Measurements from ENCODE around the gene FHOD1.

Gene FHOD1

GRCh38 chr16:67249178-67250044 lies 2.1 kb upstream of the FHOD1 start:
- DNase-seq (ENCODE audit: low read depth), result no peak

DNA sequence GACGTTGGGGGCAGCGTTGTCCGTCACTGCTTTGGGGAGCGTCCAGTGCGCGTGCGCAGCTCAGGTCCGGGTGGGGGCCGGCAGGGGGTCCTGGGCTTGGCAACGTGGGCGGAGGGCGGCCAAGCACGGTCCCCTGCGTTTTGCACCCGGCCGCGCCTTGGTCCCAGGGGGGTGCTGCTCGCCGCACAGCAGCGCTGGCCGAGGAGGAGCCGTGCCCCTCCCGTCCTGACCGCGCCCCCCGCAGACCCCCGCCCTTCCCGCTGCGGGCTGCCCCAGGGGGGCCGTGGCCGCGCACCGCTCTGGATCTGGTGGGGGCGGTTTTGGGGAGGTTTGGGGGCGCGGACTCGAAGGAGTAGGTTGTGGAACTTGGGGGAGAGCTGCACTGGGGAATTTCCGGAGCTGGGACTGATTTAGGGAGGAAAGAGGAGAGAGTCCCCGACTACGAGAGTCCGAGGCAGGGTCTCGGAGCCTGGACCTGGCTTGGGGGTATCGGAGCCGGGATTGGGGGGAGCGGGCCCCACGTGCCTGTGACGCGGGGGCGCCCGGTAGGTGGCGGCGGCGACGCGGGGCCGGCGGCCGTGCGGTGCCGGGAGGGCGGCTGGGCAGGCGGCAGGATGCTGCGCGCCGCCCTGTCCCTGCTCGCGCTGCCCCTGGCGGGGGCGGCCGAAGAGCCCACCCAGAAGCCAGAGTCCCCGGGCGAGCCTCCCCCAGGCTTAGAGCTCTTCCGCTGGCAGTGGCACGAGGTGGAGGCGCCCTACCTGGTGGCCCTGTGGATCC lies 1.3 kb upstream of the FHOD1 start, which contains the start of gene SLC9A5:
Gene SLC9A5 (plus strand): TSS at position 579 of the 777 bp plus-strand sequence. CDS start 36 bp downstream, at position 615.
- DNase-seq (ENCODE audit: low read depth), result no peak

DNA sequence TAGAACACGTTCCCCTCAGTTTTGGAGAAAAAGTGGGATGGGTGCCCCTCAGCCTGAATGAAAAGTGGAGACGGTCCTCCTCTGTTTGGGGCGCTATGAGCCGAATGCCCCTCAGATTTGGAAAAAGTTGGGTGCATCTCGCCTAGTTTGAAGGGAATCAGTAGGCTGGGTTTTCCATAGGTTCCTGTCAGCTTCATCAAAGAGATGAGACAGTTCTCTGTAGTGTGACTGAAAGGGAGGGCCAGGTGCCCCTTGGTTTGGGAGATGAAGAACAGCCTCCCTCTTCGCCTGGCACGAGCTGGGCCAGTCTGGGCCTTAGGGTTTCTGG lies 756 bp upstream of the FHOD1 start:
- DNase-seq (ENCODE audit: low read depth), result no peak

- DNase-seq (ENCODE audit: low read depth), result no peak
Measured at GRCh38 chr16:67246756-67247191, 507 bp downstream of the FHOD1 start.

DNA sequence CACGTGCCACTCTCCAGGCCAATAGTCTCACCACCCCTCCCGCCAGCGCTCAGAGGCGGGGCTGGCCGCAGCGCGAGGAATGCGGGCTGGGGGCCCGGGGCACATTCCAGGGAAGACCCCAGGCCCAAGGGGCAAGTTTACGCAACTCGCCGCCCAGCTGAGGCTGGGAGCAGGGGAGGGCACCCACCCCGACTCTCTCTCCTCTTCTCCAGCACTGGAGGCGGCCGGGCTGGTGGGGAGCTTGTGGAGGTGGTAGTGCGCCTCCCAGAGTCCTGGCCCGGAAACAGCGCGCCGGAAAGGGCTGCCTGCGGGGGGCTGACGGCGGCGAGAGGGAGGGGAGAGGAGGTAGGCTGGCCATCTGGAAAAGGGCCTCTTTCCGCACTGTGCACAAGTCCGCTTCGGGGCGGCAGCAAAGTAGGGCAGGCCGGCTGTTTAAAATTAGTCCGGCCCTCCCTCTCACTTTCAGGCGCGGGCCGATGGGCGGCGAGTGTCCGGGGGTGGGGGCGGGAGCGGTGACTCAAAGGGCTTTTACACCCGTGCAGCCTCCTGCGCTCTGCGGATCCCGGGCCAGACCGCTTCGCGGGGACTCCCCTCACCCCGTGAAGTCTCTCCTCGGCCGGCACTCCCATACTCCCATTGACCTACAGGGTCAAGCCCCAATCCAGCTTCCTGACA lies 1.1 kb downstream of the FHOD1 start:
- peak; percentile 65 for DNase-seq (ENCODE audit: low read depth)

DNA sequence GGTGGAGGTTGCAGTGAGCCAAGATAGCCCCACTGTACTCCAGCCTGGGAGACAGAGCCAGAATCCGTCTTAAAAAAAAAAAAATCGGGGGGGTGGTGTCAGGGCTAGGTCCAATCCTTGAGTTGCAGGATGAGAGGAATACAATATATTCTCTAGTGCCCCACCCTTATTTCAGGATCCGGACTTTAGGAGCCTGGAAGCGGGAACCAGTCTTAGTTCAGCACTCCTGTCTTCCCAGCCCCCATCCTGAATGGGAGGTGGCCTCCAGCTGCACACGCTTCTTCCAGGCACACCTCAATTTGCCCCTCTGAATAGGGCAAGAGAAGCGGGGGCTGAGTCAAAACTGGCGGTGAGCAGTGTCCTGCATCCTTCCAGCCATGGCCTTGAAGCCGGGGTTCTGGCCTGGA lies 1.6 kb downstream of the FHOD1 start:
- DNase-seq (ENCODE audit: low read depth), result no peak

DNA sequence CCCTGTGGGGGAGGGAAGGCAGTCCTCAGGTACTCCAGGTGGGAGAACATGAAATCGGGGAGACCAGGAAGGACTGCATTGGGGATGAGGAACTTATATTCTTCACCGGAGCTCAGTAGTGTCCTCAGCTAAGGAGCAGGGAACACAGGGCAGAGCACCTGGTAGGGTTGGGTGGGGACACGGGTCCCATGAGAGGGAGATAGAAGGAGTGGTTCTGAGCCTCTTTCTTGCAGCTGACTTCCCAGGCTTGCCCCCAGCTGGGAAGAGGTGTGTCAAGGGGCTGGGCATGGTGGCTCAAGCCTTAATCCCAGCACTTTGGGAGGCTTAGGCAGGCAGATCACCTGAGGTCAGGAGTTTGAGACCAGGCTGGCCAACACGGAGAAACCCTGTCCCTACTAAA lies 2.1 kb downstream of the FHOD1 start:
- no peak for DNase-seq (ENCODE audit: low read depth)

DNA sequence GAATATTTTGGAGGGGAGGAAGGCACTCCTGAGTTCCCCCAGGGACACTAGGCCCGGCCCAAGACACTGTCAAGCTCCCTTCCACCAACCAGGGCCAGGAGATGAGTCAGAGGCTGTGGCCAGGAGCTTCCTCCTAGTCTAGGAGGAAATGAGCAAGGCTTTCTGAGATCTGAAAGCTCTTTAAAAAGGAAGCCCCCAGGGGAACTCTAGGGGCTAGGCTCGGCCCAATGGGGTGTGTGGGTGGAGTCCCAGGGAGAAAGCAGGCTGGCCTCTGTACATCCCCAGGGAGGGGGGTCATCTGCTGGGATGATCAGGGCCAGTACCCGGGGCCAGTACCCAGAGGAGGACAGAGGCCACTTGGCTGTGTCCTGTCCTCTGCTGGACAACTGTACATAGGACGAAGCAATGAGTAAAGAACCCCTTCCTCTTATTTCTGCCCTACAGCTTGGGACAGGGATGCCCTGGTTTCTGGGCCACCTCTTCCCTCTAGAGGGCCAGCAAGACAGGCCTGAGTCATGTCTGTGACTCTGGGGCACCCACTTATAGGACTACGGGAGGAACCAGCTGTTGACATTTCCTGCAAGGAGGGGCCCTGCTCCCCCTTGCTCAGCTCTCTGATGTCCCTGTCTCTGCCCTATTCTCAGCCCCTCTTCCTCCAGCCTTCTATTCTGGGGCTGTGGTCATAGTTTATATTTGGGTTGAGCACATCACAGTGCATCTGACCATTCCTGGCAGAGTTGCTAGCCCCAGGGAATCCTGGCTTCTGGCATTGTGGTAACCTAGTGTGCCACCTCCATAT lies 2.7 kb downstream of the FHOD1 start:
- peak; percentile 70 for DNase-seq (ENCODE audit: low read depth)

DNA sequence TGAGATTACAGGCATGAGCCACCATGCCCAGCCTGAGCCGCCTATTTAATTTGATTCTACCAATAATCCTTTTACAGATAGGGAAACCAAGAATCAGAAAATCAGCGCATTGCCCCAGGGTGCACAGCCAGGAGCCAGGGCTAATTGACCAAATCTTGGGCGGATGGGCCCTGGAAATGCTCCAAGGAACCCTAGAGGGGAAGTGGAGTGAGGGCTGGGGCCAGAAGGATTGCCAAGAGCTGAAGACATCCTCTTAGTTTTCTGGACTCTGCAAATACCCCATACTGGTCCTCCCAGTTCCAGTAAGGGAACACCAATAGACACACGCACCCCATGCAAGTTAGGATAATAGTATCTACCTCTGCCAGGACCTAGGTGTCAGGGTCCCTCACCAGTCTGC lies 3.8 kb downstream of the FHOD1 start:
- DNase-seq (ENCODE audit: low read depth), result no peak

GRCh38 chr16:67242138-67242730 lies 5.0 kb downstream of the FHOD1 start:
- no peak for DNase-seq (ENCODE audit: low read depth)

DNA sequence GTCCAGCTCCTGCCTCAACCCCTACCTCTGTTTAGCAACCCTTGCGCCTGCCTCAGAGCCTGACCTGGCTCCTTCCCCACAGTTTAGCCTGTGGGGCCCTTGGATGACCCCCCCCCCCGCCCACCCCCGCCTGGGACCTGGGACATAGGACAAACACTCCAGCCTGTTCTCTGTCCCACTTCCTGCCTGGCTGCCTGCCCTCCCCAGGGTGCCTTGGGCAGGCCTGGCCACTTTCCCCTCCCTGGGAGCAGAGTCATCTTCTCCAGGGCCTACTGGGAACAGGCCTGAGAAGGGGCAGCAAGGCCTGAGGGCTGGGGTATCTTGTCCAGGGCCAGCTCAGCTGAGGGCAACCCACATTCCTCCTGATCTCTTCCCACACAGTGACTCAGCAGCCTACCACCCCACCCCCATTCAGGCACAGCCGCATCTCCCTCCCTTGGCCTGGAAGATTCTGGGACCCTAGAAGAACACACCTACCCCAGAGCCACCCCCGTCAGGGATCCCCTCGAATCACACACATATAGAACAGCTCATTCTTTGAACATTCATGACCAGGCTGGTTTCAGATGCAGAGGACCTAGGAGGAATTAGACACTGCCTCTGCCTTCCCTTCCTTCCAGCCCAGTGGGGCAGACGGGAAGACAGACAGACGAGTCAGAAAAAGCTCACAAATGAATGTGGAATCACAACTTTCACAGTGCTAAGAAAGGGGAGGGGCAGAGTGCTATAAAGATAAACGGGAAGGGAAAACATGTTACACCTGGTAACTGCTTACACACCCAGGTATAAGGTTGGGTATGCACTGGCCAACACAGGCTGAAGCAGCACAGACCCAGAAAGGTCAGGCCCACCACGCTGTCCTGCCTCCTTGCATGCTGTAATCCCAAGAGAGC lies 6.0 kb downstream of the FHOD1 start:
- peak; percentile 63 for DNase-seq (ENCODE audit: low read depth)

GRCh38 chr16:67240506-67240905 lies 6.8 kb downstream of the FHOD1 start:
- no peak for DNase-seq (ENCODE audit: low read depth)

DNA sequence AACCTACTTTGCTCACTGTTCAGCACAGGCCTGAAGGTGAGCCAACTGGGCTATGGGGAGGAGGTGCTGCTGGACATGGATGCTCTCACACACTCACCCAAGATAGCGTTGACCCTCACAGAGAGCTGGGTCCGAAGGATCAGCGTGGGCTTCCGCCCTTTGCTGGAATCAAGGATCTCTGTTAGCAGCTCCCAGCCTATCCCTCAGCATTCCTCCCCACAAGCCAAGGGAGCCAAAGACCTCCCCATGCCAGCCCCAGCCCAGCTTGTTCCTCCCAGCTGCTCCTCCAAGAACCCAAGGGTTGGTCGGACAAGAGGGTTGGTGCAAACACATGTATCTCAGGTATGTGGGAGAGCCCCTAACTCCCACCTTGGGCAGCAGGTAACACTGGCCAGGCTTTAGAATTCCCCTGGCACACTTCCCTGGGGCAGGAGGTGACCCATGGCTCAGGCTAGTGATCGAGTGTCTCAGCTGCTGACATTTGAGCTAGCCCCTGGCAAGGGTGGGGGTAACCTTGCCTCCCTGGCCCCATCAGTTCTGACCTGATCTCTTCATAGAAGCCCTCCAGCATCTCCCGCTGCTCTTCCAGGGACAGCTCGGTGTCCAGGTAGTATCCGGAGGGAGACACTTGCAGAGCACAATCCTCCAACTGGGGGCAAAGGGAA lies 8.3 kb downstream of the FHOD1 start:
- DNase-seq (ENCODE audit: low read depth), result no peak

GRCh38 chr16:67238278-67238575 lies 9.1 kb downstream of the FHOD1 start:
- no peak for DNase-seq (ENCODE audit: low read depth)

DNA sequence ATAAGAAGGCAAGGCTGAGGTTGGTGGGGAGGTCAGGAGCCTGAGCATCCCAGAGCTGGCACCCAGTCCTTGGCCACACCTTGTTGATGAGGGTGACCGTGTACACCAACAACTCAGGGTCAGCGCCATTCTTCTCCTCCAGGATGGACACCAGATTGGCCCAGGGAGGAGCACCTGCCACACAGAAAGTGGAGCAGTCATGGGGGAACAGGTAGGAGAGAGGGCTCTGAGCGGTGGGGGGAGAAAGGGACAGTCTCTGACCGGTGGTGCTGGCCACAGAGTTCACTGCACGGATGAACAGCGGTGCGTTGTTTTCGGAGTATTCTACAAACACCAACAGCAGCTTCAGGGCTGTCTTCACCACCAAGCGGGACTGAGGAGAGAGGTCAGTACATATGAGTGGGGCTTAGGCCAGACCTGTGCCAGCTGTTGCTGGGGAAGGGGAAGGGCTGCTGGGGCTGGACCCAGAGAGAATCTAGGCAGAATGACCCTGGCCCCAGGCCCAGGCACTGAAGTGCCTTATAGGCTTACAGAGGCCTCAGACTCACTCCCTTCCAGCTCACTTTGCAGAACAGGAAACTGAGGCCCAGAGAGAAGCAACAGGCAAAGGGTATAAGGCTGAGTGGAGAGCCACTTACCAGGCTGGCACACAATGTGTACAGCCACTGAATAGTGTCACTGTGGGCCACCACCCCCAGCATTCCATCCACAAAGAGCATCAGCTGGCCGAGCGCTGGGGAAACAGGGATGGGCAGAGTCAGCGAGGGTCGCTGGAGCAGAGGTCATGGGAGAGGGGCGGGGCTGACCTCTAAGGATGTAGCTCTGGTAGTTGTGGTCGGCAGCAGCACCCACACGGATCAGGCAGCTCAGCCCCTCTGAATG lies 9.6 kb downstream of the FHOD1 start:
- no peak for DNase-seq (ENCODE audit: low read depth)

DNA sequence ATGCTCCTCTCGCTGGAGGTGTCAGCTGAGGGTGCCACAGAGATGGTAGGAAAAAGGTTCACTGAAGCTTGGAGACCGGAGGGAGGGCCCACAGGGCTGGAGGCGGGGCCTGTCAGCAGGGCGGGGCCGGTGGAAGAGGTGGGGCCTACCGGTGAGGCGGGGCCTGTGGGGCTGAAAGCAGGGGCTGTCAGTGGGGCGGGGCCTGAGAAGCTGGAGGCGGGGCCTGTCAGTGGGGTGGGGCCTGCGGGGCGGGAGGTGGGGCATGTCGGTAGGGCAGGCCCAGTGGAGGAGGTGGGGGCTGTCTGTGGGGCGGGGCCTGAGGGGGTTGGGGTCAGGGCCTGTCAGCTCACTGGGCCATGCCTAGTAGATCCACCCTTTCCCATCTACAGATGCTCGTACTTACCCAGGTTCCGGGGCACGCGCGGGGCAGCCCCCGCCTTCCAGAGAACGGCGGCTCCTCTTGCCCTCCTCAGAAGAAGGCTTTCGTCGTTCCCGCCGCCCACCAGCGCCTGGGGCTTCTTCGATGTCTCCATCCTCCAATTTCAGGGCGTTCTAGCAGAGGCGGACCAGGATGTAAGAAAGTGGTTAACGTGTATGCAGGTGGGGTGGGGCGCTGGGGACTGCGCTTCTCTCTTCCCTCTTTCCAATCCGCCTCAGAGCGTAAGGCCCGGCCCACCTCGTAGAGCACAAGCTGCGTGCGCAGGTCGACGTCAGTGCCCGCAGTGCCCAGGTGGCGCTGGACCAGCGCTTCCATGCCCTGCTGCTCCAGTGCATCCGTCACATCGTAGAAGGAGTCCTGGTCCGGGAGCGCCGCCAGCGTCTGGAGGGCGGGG lies 10.5 kb downstream of the FHOD1 start:
- peak; percentile 75 for DNase-seq (ENCODE audit: low read depth)

- DNase-seq (ENCODE audit: low read depth), result no peak
Measured at GRCh38 chr16:67235816-67236562, 11.3 kb downstream of the FHOD1 start.

Data from CMK (cell line).